Fibroblast of skin of right quadriceps (primary cell): ENCODE measurements around the gene TSPAN33.
"Not testable (repeated sequence)": the region's sequence is repeated elsewhere in the genome, so short reads cannot be mapped to it uniquely, and the experiment has no call there.

ENCODE experiments used
- DNase-seq: peaks from one replicate; pipeline ENCODE4 v3.0.0-alpha.2; 2013

Gene TSPAN33

DNA sequence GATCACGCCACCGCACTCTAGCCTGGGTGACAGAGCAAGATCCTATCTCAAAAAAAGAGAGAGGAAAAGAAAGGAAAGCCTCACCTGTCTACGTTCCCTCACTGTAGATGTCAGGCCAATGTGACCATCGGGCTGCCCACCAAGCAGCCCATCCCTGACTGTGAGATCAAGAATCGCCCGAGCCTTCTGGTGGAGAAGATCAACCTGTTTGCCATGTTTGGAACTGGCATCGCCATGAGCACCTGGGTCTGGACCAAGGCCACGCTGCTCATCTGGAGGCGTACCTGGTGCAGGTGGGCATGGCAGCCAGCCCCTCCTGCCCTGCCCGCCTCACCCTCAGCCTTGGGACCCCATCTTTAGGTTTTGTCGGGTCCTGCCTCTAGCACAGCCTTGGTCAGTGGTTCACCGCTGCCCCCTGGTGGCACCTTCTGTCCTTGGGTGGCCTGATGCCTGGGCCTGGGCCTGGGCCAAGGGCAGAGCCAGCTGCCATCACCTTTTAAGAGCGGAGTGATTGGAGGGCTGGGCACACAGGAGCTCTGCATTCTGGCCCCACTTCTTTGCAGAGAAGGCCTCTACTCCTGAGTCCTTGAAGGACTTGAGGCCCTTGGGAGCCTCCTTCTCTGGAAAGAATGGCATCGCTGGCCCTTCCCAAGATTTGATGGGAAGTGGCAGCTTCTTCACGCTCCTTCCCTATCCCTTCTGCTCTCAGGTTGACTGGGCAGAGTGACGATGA lies 65.9 kb downstream of the TSPAN33 start:
- DNase-seq, result peak; percentile 39

DNA sequence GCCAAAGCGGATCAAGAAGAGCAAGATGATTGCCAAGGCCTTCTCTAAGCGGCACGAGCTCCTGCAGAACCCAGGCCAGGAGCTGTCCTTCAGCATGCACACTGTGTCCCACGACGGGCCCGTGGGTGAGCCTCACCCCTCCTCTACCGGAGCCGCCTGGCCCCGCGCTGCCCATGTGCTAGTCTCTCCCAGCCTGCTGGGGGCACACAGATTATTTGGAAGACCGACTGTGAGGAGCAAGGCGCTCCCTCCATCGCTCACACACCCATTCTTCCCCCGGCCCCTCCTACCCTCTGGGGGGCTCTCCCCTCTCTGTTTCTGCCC lies 66.4 kb downstream of the TSPAN33 start:
- DNase-seq, result no peak

DNA sequence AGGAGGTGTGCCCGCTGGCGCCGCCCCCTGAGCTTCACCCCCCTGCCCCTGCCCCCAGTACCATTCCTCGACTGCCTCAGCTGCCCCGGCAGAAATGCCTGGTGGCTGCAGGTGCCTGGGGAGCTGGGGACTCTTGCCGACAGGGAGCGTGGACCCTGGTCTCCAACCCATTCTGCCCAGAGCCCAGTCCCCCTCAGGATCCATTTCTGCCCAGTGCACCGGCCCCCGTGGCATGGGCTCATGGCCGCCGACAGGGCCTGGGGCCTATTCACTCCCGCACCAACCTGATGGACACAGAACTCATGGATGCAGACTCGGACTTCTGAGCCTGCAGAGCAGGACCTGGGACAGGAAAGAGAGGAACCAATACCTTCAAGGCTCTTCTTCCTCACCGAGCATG lies 67.6 kb downstream of the TSPAN33 start:
- no peak for DNase-seq

- DNase-seq, result no peak
Measured at GRCh38 chr7:129212596-129212995, 68.1 kb downstream of the TSPAN33 start.

- DNase-seq, result no peak
Measured at GRCh38 chr7:129213828-129214227, 69.3 kb downstream of the TSPAN33 start.

- DNase-seq, result not testable (repeated sequence)
Measured at GRCh38 chr7:129215691-129216090, 71.2 kb downstream of the TSPAN33 start.

GRCh38 chr7:129216101-129216715 lies 71.7 kb downstream of the TSPAN33 start:
- DNase-seq, result not testable (repeated sequence)

DNA sequence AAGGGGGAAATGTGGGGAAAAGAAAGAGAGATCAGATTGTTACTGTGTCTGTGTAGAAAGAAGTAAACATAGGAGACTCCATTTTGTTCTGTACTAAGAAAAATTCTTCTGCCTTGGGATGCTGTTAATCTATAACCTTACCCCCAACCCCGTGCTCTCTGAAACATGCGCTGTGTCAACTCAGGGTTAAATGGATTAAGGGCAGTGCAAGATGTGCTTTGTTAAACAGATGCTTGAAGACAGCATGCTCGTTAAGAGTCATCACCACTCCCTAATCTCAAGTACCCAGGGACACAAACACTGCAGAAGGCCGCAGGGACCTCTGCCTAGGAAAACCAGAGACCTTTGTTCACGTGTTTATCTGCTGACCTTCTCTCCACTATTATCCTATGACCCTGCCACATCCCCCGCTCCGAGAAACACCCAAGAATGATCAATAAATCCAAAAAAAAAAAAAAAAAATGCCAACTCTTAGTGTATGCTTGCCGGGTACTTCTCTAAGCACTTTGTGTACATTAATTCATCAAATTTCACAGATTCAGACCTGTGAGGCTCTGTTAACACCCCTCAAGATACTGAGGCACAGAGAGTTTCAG lies 72.4 kb downstream of the TSPAN33 start:
- not testable (repeated sequence) for DNase-seq

DNA sequence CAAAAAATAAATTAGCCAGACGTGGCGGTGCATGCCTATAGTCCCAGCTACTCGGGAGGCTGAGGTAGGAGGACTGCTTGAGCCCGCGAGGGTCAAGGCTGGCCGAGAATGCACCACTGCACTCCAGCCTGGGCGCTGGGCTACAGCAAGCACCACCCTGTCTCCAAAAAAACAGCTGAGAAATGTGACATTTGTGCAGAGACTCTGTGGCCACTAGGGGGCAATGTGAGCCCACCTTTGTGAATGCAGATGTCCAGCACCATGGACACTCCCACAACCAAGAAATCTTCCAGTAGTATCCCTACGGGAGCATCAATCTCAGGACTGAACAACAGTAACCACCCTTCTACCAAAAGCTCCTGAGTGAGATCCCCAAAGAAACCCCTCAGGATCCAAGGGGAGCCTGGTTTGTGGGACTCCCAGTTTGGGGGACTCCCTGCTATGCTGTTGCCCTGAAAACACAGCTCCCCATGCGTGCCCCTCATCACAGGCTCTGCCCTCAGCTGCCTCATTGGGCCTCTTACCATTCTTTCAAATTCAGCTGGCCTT lies 74.1 kb downstream of the TSPAN33 start:
- DNase-seq, result peak; percentile 77

GRCh38 chr7:129219166-129219565 lies 74.7 kb downstream of the TSPAN33 start:
- DNase-seq, result not testable (repeated sequence)
